Stimulated activated CD4-positive, alpha-beta T cell treated with anti-CD3 and anti-CD28 coated beads, TNF-alpha, amount 100 ng/mL, for 24 hours (primary cell): ENCODE data around the gene TXNRD3.
"Not testable (repeated sequence)": the region's sequence is repeated elsewhere in the genome, so short reads cannot be mapped to it uniquely, and the experiment has no call there.

ENCODE experiments used
- DNase-seq, 3 experiments: peaks; one replicate each; pipeline ENCODE4 v3.0.0-alpha.2; 2020; ENCODE audit warnings: low read depth in 3 of 3

Gene TXNRD3

DNA sequence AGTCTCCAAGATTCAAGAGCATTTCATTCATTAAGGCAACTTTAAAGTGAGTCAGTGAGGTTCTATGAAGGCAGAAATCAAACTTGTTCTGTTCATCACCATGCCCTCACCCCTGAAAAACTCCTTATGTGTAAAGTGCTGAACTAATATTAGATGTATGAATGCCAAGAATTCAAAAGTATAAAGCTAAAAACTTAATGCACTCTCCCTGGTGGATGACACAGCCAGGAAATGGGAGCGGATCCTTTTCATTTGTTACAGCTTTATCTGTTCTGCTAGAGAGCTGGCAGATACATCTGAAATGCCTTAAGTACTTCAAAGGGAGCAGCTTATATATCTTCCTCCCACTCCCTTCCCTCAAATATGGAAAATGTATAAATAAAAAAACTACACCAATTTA, 8.2 kb downstream of the TXNRD3 start:
- DNase-seq, result no peak

DNA sequence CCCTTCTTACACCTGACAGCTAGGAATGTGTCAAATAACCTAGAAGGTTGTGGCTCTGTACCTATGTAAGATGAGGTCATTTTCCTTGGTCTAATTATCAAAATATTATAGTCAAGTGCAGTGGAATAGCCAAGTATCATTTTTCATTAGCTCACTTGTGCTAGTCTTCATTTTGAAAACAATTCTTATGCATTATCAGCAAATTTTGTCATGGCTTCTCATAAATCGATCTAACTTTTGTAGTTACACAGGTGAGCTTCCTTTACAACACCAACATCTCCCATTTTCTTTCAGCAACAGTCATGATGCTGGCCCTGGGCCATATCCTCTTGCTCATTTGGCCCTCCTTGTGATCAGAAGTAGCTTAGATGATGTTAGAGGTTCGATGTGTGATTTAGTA, 10.3 kb downstream of the TXNRD3 start:
- DNase-seq, result no peak

DNA sequence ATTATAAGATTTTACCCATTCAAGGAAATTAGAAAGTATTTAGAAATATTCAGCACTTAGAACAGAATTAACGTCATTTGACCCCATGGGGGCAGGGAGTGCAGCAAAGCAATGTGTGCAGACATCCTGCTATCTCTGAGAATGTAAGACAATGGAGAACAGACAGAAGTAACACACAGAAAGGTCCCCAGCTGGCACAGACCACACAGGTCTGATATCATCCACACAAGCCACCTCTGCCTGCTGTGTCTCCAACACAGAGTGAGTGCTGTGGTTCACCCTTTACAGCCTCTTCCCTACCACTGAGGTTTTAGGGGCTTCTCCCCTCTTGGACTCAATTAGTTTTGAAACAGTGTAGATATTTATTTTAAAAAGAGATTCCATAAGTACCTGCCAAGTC, 16.1 kb downstream of the TXNRD3 start:
- DNase-seq, result no peak

DNA sequence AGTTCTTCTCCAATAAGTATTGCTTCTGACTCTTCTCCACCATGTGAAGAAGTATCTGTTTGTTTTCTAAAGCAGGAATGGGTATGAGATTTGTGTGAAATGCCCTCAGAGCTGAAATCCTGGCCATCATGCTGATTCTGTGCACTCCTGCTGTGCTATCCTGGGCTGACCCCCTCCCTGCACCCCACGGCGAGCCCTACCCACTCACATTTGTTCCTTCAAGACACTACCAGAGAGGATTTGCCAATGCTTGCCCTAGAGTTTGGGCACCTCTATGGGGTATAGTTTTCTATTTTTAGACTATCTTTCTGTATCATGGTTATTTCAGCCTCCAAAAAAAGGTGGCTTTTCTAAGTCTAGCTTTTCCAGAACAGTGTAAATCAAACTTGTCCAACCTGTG, 18.5 kb downstream of the TXNRD3 start:
- DNase-seq, result no peak

DNA sequence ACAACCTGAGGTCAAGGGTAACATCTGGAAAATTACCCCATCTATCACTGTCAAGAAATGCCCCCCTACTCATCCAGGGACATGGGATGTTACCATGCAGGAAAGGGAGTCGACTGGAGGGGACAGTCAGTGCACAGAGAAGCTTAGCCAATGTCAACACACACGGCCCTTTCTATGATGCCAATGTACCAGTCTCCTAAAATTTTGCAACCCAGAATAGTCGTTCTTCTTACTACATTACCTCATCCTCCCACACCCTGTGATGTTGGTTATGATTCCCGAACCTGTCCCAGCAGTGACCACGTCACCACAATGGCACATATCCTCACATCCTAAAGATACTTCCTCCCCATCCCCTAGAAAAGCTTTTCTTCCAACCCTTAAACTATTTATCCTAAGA, 20.1 kb downstream of the TXNRD3 start:
- no peak for DNase-seq

DNA sequence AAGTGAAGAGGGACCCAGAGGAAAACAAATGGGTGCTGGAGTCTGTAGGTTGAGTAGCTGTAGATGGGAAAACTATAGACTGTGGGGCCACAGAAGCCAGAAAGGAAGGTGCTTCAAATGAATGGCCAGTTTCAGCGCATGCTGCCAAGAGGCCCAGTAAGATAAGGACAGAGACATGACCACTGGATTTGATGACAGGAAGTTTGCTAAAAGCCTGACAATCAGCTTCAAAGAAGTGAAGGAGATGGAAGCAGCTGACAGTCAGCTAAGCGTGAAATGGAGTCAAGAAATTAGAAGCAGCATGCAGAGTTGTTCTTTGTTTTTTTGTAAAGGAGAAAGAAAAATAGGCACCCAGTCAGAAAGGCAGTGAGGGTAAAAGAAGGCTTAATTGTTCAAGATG, 24.9 kb downstream of the TXNRD3 start:
- DNase-seq, result no peak

DNA sequence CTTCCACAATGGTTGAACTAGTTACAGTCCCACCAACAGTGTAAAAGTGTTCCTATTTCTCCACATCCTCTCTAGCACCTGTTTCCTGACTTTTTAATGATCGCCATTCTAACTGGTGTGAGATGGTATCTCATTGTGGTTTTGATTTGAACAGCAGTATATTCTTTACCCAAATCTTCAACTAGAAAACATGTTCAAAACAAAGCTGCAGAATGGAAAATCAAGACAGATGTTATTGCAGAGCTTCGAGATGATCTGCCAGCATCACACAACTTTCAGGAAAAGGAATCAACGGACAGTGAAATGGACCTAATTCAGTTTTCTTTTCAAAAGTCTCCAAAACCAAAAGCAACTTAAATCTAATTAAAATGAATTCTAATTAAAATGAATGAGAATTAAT, 29.2 kb downstream of the TXNRD3 start:
- not testable (repeated sequence) for DNase-seq

DNA sequence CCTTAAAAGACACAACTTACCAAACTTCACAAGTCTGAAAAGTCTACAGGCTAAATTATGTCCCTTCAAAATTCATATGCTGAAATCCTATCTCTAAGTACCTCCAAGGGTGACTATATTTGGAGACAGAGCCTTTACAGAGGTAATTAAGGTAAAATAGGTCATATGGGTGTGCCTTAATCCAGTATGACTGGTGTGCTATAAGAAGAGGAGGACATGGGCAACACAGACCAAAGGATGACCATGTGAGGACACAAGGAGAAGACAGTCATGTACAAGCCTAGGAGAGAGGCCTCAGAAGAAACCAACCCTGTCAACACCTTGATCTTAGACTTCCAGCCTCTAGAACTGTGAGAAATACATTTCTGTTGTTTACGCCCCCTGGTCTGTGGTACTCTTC, 32.2 kb downstream of the TXNRD3 start:
- DNase-seq, result no peak

DNA sequence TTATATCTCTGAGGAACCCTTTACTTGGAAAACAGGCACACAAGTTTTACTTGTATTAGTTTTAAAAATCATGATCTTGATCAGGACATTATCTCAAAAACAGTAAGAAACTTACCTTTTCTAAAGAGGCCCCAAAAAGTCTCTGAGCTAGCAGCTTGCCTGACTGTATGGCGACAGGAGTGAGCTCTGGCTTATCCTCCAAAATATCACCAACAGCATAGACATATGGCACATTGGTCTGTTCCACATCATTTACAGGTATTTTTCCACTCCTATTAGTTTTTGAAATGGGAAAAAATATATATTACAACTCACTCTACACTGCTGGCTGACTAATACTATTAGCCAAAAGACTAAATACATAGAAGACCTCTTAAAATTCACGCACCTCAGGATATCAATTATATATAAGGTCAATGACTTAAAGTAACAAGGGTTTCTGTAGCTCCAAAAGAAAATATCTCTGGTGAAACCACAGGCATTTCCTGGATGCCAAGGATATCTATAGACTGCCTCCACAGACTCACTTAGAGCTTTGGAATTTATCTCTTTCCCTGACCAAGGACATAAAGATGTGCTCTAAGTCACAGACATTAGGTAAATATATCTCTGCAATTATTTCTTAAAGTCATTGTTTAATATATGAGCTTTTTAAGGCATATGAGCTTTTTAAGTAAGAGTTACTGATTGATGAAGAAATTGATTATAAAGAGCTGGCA, 33.1 kb downstream of the TXNRD3 start:
- DNase-seq, result no peak

DNA sequence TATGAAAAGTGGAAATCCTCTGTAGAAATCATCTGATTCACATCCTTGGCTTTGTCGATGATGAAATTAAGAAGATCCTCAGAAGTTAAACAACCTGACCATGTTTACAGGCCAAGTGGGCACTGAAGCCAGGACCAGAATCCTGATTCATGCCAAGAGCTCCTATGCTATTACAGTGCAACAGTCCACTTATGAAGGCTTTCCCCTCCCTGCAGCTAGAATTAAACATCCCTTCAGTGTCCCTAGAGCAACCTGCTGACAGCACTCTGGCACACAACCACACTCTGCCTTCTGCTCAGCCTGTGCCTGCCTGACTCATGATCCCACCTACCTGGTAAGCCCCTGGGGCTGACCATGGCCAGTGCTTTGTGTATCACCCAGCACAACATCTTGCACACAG, 33.8 kb downstream of the TXNRD3 start:
- DNase-seq, result no peak

DNA sequence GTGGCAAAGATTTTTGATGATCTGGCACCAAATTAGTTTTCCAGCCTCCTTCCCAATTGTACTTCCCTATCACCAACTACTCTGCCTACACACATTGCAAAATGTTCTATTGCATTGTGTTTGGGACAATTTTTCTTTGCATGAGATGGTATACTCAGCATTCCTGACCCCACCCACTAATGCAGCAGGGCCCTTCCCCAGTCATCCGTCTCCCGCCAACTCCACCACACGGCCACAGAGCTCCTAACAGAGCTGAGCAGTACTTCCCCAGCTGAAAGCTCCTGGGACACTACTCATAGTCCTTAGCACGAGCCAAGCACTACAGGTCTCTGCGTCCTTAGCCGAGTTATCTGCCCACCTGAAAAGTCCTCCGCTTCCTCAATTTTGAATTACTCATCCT, 34.2 kb downstream of the TXNRD3 start:
- DNase-seq, result no peak

DNA sequence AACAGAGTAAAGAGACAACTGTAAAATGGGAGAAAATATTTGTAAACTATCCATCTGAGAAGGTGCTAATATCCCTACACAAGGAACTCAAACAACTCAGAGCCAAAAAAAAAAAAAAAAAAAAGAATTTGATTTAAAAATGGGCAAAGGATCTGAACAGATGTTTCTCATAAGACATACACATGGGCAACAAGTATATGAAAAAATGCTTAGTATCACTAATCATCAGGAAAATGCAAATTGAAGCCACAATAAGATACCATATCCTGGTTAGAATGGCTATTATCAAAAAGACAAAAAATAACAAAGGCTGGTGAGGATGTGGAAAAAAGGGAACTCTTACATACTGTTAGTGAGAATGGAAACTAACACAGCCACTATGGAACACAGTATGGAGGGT, 36.2 kb downstream of the TXNRD3 start:
- DNase-seq, result no peak

DNA sequence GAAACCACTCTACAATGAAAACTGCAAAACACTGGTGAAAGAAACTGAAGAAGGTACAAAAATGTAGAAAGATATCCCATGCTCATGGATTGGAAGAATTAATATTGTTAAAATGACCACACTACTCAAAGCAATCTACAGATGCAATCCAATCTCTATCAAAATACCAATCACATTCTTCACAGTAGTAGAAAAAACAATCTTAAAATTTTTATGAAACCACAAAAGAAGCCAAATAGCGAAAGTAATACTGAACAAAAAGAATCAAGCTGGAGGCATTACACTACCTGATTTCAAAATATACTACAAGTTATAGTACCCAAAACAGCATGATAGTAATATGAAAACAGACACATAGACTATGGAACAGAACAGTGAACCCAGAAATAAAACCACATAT, 36.9 kb downstream of the TXNRD3 start:
- no peak for DNase-seq

DNA sequence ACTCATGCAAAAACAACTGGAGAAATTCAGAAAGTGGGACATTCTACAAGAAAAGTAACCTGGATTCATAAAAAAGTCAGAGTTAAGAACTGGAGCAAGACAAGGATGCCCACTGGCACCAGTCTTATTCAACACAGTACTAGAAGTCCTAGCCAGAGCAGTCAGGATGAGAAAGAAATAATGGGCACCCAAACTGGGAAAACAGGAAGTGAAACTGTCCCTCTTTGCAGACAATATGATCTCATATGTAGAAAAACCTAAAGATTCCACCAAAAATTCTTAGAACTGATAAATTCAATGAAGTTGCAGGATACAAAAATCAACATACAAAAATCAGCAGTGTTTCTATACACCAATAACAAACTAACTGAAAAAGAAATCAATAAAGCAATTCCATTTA, 37.4 kb downstream of the TXNRD3 start:
- DNase-seq, result no peak

DNA sequence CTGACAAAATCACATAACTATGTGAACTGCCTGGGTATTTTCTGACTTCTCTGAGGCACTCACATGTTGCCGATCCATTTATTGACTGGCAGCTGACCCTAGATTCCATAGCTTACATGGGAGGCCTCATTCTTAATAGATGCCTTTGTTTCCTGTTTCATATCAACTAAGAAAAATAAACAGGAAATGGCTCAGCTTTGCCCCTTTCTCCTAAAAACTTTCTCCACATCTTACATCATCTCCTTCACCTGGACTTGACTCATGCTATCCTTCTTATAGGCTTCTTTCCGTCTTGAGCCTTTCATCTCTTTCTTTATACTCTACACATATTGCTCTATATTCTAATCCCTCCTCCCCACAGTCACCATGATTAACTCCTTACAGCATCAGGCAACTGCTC, 38.0 kb downstream of the TXNRD3 start:
- no peak for DNase-seq

DNA sequence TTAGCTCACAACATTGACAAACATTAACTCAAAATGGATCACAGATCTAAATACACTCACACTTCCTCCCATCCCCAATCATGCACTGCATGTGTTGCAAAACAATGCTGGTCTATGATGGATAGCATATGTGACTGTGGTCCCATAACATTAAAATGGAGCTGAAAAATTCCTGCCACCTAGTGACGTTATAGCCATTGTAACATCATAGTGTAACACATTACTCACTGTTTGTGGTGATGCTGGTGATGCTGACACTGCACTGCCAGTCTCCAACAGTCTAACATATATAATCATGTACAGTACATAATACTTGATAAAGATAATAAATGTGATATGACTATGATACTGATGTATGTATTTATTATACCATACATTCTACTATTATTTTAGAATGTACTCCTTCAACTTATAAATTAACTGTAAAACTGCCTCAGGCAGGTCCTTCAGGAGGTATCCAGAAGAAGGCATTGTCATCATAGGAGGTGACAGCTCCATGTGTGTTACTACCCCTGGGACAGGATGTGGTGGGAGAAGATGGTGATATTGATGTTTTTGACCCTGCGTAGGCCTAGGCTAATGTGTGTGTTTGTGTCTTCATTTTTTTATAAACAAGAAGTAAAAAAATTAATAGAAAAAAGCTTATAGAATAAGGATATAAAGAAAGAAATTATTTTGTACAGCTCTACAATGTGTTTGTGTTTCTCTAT, 41.3 kb downstream of the TXNRD3 start:
- DNase-seq, result no peak

DNA sequence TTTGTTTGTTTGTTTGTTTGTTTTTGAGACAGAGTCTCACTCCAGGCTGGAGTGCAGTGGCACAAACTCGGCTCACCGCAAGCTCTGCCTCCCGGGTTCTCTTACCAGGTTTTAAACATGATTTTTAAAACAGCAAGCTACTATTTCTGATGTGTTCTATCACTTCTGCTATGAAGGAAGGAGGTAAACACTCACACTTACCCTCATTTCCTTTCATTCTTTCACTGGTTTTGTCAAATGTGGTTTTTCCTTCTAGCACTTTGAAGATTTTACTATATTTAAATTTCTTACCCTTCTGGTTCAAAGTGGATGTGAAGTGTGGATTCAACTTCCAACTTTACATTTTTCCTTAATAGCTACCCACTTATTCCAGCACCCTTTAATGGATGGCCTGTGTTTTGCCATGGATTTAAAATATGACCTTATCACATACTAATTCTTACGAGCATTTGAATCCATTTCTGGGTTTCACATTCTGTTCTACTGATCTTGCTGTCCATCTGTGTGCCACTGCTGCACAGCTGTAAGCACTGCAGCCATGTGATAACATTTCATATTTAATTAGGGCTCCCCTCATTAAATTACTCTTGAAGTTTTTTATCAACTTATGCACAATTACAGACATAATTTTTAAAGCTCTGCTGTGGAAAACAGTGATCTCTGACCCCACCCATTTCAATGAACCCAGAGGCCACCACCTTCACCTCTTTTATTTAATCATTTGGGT, 42.3 kb downstream of the TXNRD3 start:
- DNase-seq, result no peak

DNA sequence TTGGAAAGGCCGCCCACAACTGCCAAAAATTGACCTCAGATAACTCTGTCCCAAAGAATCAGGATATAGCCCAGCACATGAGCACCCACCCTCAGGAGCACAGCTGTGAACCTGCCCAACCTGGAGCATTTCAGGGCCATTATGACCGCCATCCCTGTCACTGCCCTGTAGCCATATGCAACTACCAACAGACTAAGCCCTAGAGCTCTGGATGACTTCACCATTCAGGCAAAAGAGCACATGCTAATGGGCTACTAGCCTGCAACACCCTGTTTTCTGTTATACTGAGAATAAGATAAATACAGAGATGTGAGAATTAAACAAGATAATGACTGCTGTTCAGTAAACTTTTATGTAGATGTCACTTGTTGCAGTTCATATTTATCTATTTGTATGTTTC, 45.0 kb downstream of the TXNRD3 start:
- DNase-seq, result no peak

DNA sequence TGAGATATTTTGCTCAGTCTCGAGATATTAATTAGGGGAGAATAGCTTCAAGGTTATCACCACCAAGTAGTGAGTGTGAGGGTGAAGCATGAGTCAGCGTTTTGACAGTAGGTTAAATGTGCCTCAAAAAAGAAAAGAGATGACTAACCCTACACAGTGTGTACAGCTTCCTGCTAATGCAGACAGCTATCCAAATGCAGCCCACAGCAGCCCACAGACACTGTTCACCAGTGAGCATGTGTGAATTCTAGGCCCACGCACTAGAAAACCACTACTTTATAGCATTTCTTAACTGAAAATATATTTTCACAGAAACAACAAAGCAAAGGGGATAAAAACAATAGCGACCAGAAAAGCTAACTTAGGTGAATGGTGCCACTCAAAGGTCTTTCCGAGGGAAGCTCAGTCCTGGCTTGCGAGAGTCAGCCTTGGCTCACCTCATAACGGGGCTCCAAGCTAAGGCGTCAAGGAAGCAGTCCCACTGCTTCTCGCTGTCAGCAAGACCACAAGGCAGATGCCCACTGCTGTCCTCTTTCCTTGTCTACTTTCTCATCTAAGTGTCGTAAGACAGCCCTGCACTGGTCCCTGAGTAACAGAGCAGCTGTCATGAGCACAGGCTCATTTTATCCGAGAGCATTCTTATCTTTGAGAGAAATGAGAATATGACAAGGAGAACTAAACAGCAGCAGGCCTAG, 47.6 kb downstream of the TXNRD3 start:
- no peak for DNase-seq

DNA sequence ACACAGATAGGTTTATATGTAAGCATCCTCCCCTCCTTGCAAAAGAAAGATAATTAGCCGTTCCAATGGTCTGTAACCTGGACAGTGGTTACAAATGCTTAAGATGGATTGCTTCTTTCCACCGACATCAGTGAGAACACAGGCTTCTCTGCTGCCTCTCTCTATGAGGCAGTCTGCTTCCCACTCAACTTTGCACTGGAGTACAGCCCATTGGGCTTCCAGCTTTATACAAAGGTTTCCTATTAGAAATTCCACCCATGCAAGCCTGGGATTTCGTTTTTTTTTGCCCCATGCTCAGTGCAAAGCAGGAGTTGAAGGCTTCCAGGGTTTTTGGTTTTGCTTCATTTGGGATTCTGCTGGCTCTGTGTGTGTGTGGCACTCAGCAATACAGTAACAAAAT, 48.9 kb downstream of the TXNRD3 start:
- no peak for DNase-seq

DNA sequence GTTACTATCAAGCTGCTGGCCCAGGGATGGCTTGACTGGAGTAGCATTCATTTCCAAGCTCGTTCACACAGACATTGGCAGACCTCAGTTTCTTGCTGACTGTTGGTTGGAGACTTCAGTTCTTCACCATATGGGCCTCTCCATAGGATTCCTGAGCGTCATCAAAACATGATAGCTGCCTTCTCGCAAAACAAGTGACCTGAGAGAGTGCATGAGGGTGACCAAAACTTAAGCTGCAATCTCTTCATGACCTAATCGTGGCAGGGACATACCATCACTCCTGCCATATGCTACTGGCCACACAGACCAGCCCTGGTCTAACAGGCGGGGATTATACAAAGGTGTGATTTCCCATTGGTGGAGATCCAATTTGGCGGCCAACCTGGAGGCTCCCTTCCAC, 50.2 kb downstream of the TXNRD3 start:
- no peak for DNase-seq

DNA sequence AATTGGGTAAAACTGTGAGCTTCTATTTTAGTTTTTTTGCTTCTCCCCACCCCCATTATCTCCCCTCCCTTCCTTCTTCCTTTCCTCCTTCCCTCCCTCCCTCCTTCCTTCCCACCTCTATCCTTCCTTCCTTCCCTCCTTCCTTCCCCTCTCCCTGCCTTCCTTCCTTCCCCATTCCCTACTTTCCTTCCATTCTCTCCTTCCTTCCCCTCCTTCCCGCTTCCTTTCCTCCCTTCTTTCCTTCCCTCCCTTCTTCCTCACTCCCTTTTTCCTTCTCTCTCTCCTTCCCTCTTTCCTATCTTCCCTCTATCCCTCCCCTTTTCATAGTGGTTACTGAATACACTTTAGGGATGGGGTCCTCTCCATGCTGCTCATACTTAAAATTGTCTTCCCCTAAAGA, 55.8 kb downstream of the TXNRD3 start:
- no peak for DNase-seq
